ENCODE results near the gene PBRM1. TPM values are rescaled to one million over a fixed set of nuclear protein-coding genes. Genes with fewer than 3 reads are reported as not detected.

PBRM1 gene
- total RNA-seq, 4 donors from 2014 or later, result 111 to 165 (median 125) TPM

DNA sequence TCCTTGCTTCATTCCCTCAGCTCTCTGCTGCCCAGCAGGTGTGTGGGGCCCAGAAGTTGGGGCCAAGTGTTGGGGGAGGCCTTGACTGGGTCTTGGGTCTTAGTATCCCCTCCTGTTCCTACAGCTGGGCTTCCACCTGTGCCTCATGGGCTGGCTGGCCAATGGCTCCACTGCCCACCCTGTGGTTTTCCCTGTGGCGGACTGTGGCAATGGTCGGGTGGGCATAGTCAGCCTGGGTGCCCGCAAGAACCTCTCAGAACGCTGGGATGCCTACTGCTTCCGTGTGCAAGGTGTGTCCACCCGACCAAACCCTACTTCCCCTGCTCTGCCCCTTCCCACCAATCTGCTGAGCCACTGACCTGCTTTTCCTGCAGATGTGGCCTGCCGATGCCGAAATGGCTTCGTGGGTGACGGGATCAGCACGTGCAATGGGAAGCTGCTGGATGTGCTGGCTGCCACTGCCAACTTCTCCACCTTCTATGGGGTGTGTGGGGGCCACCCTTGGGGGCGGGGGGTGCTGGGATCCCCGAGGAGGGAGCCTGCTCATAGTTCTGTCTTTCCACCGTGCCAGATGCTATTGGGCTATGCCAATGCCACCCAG, 163.0 kb downstream of the PBRM1 start:
- Histone ChIP-seq H3K4me3 (replicated peaks in 1 of 3) (no peak overlapping the region), H3K27me3 (no peaks in the 10 kb centered on the region), H3K4me1 (peaks cover 21 to 38% of the 10 kb centered on the region in 2 donors), H3K27ac (no peak overlapping the region), H3K9me3 (no peaks in the 10 kb centered on the region), H3K36me3 (peaks cover 4 to 7% of the 10 kb centered on the region in 2 donors)
- WGBS, 2 donors, result 89% methylated on average over 12 to 13 of the region's 14 CpGs
- intact Hi-C loops (cut with DNase I), result no loop called here
- DNase-seq, result no peak
- TF ChIP-seq POLR2A (IDR thresholded peaks at IDR 0.05), result no peak
- TF ChIP-seq, protein P1, sequence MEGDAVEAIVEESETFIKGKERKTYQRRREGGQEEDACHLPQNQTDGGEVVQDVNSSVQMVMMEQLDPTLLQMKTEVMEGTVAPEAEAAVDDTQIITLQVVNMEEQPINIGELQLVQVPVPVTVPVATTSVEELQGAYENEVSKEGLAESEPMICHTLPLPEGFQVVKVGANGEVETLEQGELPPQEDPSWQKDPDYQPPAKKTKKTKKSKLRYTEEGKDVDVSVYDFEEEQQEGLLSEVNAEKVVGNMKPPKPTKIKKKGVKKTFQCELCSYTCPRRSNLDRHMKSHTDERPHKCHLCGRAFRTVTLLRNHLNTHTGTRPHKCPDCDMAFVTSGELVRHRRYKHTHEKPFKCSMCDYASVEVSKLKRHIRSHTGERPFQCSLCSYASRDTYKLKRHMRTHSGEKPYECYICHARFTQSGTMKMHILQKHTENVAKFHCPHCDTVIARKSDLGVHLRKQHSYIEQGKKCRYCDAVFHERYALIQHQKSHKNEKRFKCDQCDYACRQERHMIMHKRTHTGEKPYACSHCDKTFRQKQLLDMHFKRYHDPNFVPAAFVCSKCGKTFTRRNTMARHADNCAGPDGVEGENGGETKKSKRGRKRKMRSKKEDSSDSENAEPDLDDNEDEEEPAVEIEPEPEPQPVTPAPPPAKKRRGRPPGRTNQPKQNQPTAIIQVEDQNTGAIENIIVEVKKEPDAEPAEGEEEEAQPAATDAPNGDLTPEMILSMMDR (IDR thresholded peaks at IDR 0.05), result no peak

- H3K27me3 ChIP-seq, result no peaks in the 10 kb centered on the region
- H3K27ac ChIP-seq, result no peak overlapping the region
- H3K36me3 ChIP-seq, result peaks cover 4 to 7% of the 10 kb centered on the region in 2 donors
- peaks cover 21 to 37% of the 10 kb centered on the region in 2 donors for H3K4me1 ChIP-seq
- intact Hi-C loops (cut with DNase I), result no loop called here
- no peak overlapping the region for H3K4me3 ChIP-seq (replicated peaks in 1 of 3)
- DNase-seq, result no peak
- H3K9me3 ChIP-seq, result no peaks in the 10 kb centered on the region
- TF ChIP-seq, protein P1 (IDR thresholded peaks at IDR 0.05), result no peak
- no peak for TF ChIP-seq POLR2A (IDR thresholded peaks at IDR 0.05)
- 92 to 97% methylated on average over 23 to 25 of the region's 33 CpGs for WGBS, 2 donors
These were observed 163.6 kb downstream of the PBRM1 start for GRCh38 chr3:52521881-52522650.

DNA sequence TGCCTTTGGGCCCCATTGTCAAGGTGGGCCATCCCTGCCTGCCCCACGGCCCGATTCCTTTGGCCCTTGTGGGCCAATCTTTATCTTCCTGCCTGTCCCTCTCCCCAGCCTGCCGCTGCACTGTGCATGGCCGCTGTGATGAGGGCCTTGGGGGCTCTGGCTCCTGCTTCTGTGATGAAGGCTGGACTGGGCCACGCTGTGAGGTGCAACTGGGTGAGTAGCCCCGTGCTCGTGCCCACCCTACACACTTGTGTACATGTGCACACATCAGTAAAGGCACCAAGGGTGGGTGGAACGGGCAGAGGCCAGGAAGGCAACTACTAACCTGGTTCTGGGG, 164.3 kb downstream of the PBRM1 start:
- Histone ChIP-seq H3K9me3 (no peaks in the 10 kb centered on the region), H3K36me3 (peaks cover 4 to 7% of the 10 kb centered on the region in 2 donors), H3K4me3 (replicated peaks in 1 of 3) (no peak overlapping the region), H3K4me1 (peaks cover 19 to 30% of the 10 kb centered on the region in 2 donors), H3K27me3 (no peaks in the 10 kb centered on the region), H3K27ac (no peak overlapping the region)
- DNase-seq, result no peak
- WGBS, 2 donors, result 88 to 92% methylated on average over 3 to 8 of the region's 8 CpGs
- intact Hi-C loops (cut with DNase I), result no loop called here
- TF ChIP-seq POLR2A (IDR thresholded peaks at IDR 0.05), result no peak
- TF ChIP-seq, protein P1 (IDR thresholded peaks at IDR 0.05), result no peak

- Histone ChIP-seq H3K4me3 (replicated peaks in 1 of 3) (no peak overlapping the region), H3K9me3 (no peaks in the 10 kb centered on the region), H3K27me3 (no peaks in the 10 kb centered on the region), H3K4me1 (peaks cover 13 to 25% of the 10 kb centered on the region in 2 donors), H3K27ac (no peak overlapping the region), H3K36me3 (peaks cover 4 to 7% of the 10 kb centered on the region in 2 donors)
- TF ChIP-seq, protein P1 (IDR thresholded peaks at IDR 0.05), result no peak
- no peak for TF ChIP-seq POLR2A (IDR thresholded peaks at IDR 0.05)
- DNase-seq, result no peak
- WGBS, 2 donors, result 86 to 90% methylated on average over 14 to 20 of the region's 20 CpGs
- intact Hi-C loops (cut with DNase I), result no loop called here
These were observed 164.8 kb downstream of the PBRM1 start for GRCh38 chr3:52520716-52521487.

Measured in thyroid gland (tissue), 4 donors.